Neural cell (in vitro differentiated cells): ENCODE data around the gene GZMA.

Experiments used
- EZH2 ChIP-seq: fragments of 200-600, 300-800 bp; shearing (Covaris generic), sonication (generic); IDR thresholded peaks from 2 replicates; pipeline ENCODE4 v1.6.1; 2014; ENCODE audit warnings: antibody characterized with exemption, low read length, borderline replicate concordance, mild to moderate bottlenecking; ENCODE audit not compliant: insufficient read depth, poor library complexity, severe bottlenecking
- POLR2AphosphoS5 ChIP-seq: IDR thresholded peaks from 2 replicates; pipeline ENCODE4 v1.6.1; 2012
- SMC3 ChIP-seq: fragments of 450-650 bp; conservative IDR thresholded peaks from 2 replicates; pipeline ENCODE4 v1.6.1; 2014; ENCODE audit warnings: antibody characterized with exemption, mild to moderate bottlenecking, moderate library complexity; ENCODE audit not compliant: poor library complexity
- TF ChIP-seq, protein P1 (sequence below): fragments of 450-650 bp; IDR thresholded peaks from 2 replicates; pipeline ENCODE4 v1.5.1; 2014; ENCODE audit warnings: antibody characterized with exemption, mild to moderate bottlenecking, moderate library complexity; ENCODE audit not compliant: poor library complexity, severe bottlenecking

- no peak for TF ChIP-seq SMC3
- TF ChIP-seq, protein P1, sequence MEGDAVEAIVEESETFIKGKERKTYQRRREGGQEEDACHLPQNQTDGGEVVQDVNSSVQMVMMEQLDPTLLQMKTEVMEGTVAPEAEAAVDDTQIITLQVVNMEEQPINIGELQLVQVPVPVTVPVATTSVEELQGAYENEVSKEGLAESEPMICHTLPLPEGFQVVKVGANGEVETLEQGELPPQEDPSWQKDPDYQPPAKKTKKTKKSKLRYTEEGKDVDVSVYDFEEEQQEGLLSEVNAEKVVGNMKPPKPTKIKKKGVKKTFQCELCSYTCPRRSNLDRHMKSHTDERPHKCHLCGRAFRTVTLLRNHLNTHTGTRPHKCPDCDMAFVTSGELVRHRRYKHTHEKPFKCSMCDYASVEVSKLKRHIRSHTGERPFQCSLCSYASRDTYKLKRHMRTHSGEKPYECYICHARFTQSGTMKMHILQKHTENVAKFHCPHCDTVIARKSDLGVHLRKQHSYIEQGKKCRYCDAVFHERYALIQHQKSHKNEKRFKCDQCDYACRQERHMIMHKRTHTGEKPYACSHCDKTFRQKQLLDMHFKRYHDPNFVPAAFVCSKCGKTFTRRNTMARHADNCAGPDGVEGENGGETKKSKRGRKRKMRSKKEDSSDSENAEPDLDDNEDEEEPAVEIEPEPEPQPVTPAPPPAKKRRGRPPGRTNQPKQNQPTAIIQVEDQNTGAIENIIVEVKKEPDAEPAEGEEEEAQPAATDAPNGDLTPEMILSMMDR = no peak
- no peak for TF ChIP-seq EZH2
- TF ChIP-seq POLR2AphosphoS5 = no peak
Measured at GRCh38 chr5:55096861-55097260, 5.6 kb upstream of the GZMA start.
